HUES48 (cell line): ENCODE data around the gene NDUFB11.

ENCODE experiments used
- H3K27ac ChIP-seq: one replicate; pipeline ENCODE4 v1.7.0; 2013; ENCODE audit warnings: low read depth, low read length, inconsistent platforms
- H3K27me3 ChIP-seq: 2 replicates; pipeline ENCODE4 v1.6.1; 2013; ENCODE audit warnings: mild to moderate bottlenecking, low read length; ENCODE audit not compliant: control insufficient read depth, insufficient read depth
- H3K36me3 ChIP-seq: 2 replicates; pipeline ENCODE4 v1.6.1; 2013; ENCODE audit warnings: low read length; ENCODE audit not compliant: control insufficient read depth, insufficient read depth
- H3K4me1 ChIP-seq: 2 replicates; pipeline ENCODE4 v1.6.1; 2013; ENCODE audit warnings: mild to moderate bottlenecking, low read length; ENCODE audit not compliant: control insufficient read depth, insufficient read depth
- H3K4me3 ChIP-seq: 2 replicates; pipeline ENCODE4 v1.5.1; 2013; ENCODE audit warnings: mild to moderate bottlenecking, low read depth, low read length
- H3K9ac ChIP-seq: 2 replicates; pipeline ENCODE4 v1.6.1; 2013; ENCODE audit warnings: mild to moderate bottlenecking, low read depth, low read length, moderate library complexity
- H3K9me3 ChIP-seq: 2 replicates; pipeline ENCODE4 v1.6.1; 2013; ENCODE audit warnings: low read length; ENCODE audit not compliant: control insufficient read depth, insufficient read depth

The NDUFB11 gene

DNA sequence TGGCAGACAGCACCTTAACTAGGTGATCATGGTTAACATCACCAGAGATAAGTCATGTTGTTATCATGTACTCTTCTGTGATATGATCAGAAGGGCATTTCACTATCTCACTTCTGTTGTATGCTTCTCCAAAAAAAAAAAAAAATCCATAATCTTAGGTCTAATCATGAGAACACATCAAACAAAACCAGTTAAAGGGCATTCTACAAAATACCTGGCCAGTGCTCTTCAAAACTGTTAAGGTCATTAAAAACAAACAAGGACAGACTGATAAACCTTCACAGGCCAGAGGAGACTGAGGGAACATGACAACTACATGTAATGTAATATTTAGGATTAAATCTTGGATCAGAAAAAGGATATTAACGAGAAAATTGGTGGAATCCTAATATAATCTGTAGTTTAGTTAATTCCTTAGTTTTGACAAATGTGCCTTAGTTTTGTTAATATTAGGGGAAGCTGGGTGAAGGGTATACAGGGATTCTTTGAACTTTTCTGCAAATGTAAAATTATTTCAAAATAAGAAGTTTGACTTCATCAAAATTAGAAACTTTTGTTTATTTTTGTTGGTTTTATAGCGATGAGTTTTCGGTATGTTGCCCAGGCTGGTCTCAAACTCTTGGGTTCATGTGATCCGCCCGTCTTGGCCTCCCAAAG, 18.6 kb upstream of the NDUFB11 start:
- Histone ChIP-seq H3K27ac (no peak overlapping the region), H3K27me3 (no peaks in the 10 kb centered on the region), H3K4me3 (no peak overlapping the region), H3K9ac (no peak overlapping the region), H3K36me3 (peaks cover 14% of the 10 kb centered on the region; the same call in 1 of the 2 replicates), H3K9me3 (no peaks in the 10 kb centered on the region), H3K4me1 (no peaks in the 10 kb centered on the region)

DNA sequence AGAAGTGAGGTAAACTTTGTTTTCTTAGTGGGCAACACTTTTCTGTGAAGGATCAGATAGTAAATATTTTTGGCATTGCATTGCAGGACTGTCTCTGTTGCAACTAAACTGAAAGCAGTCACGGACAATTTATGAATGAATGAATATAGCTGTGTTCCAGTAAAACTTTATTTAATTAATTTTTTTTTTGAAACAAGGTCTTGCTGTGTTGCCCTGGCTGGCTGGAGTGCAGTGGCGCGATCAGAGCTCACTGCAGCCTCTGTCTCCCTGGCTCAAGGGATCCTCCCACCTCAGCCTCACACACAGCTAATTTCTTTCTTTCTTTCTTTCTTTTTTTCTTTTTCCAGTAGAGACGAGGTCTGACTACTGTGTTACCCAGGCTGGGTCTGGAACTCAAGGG, 16.3 kb upstream of the NDUFB11 start:
- Histone ChIP-seq H3K27ac (no peak overlapping the region), H3K4me1 (no peaks in the 10 kb centered on the region), H3K9me3 (no peaks in the 10 kb centered on the region), H3K36me3 (peaks cover 30% of the 10 kb centered on the region), H3K4me3 (no peak overlapping the region), H3K27me3 (no peaks in the 10 kb centered on the region), H3K9ac (no peak overlapping the region)

DNA sequence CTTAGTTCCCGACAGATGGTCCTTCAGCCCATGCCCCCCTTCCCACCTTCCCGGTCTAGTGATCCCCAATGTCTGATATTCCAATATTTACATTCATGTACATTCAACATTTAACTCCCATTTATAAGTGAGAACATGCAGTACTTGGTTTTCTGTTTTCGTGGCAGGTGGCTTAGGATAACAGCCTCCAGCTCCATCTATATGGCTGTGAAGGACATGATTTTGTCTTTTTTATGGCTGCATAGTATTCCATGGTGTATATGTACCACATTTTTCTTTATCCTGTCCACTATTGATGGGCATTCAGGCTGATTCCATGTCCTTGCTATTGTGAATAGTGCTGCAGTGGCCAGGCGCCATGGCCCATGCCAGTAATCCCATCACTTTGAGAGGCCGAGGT, 14.3 kb upstream of the NDUFB11 start:
- no peaks in the 10 kb centered on the region for H3K9me3 ChIP-seq
- no peak overlapping the region for H3K9ac ChIP-seq
- no peaks in the 10 kb centered on the region for H3K4me1 ChIP-seq
- H3K36me3 ChIP-seq, result peaks cover 41% of the 10 kb centered on the region
- H3K27me3 ChIP-seq, result no peaks in the 10 kb centered on the region
- H3K27ac ChIP-seq, result no peak overlapping the region
- no peak overlapping the region for H3K4me3 ChIP-seq

DNA sequence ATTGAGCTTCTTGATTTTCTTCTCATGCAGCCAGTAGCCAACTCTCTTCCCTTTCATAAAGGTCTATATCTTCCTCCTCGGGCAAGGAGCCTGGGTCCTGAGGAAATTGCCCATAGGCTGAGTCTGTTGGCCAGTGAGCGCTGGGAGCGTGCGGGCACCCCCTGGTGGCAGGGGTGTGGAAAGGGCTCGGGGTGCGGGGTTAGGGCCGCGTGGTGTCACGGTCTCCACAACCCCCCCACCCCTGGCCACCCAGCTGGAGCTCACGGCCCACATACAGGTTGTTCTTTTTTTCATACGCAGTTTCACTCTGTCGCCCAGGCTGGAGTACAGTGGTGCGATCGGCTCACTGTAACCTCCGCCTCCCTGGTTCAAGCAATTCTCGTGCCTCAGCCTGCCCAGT, 13.6 kb upstream of the NDUFB11 start:
- H3K27ac ChIP-seq, result no peak overlapping the region
- no peaks in the 10 kb centered on the region for H3K9me3 ChIP-seq
- H3K27me3 ChIP-seq, result no peaks in the 10 kb centered on the region
- H3K9ac ChIP-seq, result no peak overlapping the region
- peaks cover 48% of the 10 kb centered on the region for H3K36me3 ChIP-seq
- H3K4me3 ChIP-seq, result no peak overlapping the region
- no peaks in the 10 kb centered on the region for H3K4me1 ChIP-seq

DNA sequence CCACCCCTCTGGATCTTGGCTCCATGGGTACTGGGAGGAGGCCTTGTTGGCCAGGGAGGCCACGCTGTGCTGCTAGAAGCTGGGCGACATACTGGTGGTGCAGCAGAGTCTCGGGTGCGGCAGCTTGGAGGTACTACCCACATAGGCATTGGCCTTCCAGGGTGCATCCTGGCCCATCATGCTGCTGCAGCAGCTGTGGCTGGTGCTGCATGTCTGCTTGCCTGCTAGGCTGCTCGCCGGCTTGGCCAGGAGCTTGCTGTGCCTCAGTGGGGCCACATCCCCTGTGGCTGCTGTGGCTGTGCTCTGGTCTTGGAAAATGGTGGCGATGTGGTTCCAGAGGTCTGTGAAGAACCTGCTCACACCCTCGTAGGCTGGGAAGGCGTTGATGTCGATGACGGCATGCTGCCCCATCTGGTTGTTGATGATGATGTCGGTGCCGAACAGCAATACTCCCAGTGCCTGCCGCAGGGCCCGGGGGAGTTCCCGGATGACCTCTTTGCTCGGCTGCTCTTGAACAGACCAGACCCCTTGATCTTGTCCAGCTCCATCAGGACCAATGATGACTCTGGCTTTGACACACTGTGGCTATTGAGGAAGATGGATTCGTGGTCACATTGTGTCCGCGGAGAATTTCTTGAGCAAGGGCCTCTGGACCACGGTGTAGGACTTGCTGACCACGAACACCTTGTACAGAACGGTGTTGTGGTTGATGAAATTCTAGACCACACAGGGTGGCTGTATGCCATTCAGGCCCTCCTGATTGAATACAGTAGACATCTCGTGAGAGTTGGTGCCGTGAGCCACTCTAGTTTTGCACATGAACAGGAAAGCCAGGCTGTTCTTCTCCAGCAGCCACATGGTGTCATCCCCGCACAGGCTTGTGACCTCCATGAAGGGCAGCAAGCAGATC, 12.4 kb upstream of the NDUFB11 start:
- no peaks in the 10 kb centered on the region for H3K27me3 ChIP-seq
- H3K4me1 ChIP-seq, result no peaks in the 10 kb centered on the region
- H3K9me3 ChIP-seq, result no peaks in the 10 kb centered on the region
- no peak overlapping the region for H3K4me3 ChIP-seq
- no peak overlapping the region for H3K9ac ChIP-seq
- H3K36me3 ChIP-seq, result peaks cover 52% of the 10 kb centered on the region
- no peak overlapping the region for H3K27ac ChIP-seq

DNA sequence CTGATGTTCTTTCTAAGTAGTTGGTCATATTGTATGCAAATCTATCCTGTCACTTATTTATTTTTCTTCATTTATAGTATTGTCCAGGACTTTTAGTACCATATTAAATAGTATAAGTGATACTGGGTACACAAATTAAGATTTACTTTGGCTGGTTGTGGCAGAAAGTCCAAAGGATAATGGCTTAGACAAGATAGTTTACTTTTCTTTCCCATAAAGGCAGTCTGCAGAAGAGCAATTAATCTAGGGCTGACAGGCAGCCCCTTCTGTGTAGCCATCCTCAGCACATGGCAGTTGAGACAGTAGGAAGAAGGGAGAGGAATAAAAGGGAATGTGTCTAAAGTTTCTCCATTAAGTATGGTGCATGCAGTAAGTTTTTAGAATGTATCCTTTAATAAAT, 6.9 kb upstream of the NDUFB11 start:
- Histone ChIP-seq H3K4me1 (no peaks in the 10 kb centered on the region), H3K4me3 (no peak overlapping the region), H3K9ac (no peak overlapping the region), H3K36me3 (peaks cover 48% of the 10 kb centered on the region), H3K27me3 (no peaks in the 10 kb centered on the region), H3K27ac (no peak overlapping the region), H3K9me3 (no peaks in the 10 kb centered on the region)

DNA sequence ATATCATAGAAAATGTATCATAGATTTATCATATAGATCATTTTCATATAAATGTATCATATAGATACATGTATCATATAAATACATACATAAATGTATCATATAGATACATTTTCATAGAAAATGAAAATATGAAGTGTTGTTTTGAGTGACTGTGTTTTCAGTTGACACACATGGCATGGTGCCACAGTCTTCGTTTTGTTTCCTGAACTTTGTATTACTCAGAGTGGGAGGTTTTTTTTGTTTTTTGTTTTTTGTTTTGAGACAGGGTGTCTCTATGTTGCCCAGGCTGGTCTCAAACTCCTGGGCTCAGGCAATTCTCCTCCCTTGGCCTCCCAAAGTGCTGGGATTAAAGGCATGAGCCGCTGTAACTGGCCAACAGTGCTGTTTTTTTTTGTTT, 4.4 kb upstream of the NDUFB11 start:
- Histone ChIP-seq H3K9ac (no peak overlapping the region), H3K36me3 (peaks cover 34% of the 10 kb centered on the region; the same call in 1 of the 2 replicates), H3K27me3 (no peaks in the 10 kb centered on the region), H3K27ac (no peak overlapping the region), H3K4me3 (no peak overlapping the region), H3K4me1 (no peaks in the 10 kb centered on the region), H3K9me3 (no peaks in the 10 kb centered on the region)

DNA sequence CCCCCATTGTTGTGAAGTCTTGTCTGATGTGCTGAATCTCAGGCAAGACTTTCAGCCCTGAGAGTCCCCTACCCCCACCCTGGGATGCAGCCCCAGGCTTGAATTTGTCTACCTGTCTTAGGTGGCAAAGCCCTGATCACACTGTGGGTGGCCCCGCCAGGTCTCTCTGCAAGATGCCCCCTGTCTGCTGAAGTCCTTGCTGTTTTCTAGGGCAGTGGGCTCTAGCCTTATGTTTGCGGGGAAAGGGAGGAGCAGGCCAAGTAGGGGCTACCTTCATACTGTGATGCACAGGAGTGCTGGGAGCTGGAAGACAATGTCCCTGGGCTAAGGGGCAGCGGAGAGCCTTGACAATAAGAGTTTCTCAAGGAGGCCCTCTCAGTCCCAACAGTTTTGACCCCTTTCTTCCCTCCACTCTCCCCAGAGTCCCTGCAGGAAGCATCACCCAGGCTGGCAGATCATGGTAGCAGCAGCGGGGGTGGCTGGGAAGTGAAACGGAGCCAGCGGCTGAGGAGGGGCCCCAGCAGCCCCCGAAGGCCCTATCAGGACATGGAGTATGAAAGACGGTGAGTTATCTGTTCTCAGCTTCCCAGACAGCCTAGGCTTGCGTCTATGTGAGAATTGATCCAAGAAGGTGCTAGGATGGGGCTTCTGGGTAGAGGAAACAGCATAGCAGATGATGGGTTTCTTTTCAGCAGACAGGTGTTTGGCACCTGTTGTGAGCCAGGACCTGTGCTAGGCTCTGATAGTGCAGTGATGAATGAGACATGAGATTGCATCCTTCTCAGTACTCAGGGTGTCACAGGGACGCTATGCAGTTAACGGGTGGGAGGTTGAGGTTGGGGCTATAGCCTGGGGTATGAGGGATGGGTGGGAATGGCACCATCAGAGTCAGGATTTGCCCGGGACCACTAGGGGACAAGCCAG, 2.7 kb upstream of the NDUFB11 start:
- no peak overlapping the region for H3K27ac ChIP-seq
- H3K9me3 ChIP-seq, result no peaks in the 10 kb centered on the region
- peak overlapping the region; percentile 95; the same call in 1 of the 2 replicates for H3K4me3 ChIP-seq
- H3K36me3 ChIP-seq, result peaks cover 27% of the 10 kb centered on the region
- no peak overlapping the region for H3K9ac ChIP-seq
- H3K27me3 ChIP-seq, result no peaks in the 10 kb centered on the region
- H3K4me1 ChIP-seq, result 0 out of 2 replicates have a peak, but pooled peaks cover 4% of the 10 kb centered on the region

DNA sequence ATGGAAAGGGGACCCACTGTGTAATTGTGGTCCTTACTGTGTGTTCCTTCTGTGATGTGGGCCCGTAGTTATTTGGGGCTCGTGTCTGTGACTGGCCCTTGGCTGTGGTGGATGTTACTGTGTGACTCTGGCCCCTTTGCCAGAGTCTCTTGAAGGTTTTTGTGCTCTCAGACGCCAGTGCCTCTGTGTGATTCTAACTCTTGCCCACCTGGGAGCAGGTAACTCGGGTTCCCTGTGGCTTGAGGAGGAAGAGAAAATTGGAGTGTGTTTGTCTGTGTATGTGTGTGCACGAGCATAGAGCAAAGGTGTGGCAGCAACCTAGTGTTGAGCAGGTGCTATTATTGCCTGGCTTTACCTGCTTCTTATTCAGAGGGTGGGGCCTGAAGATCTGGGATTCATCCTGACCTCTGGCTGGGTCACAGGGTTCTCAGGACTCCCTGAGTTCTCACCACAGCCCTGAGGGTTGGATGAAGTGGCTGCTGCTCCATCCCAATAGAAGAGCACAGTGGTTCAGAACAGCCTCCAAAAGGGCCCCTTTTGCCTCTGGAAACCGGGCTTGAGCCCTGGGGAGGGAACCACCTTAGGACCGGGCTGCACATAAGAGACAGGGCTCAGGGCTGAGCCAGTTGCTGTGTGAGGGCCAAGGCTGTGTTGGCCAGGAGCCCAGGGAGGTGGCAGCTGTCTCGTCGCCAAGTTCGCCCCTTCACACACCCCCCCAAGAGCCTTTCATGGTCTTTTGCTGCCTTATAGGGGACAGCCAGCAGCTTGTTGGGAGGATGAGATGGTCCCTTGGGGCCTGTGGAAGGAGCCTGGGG, 1.8 kb upstream of the NDUFB11 start:
- peaks cover 25% of the 10 kb centered on the region for H3K36me3 ChIP-seq
- H3K9me3 ChIP-seq, result no peaks in the 10 kb centered on the region
- no peak overlapping the region for H3K9ac ChIP-seq
- peak overlapping the region; percentile 95 for H3K4me3 ChIP-seq
- no peak overlapping the region for H3K27ac ChIP-seq
- no peaks in the 10 kb centered on the region for H3K27me3 ChIP-seq
- 0 out of 2 replicates have a peak, but pooled peaks cover 4% of the 10 kb centered on the region for H3K4me1 ChIP-seq
